Spinal cord (tissue), 10 donors: ENCODE data around the gene C1QTNF1. TPM values are rescaled to one million over a fixed set of nuclear protein-coding genes. Genes with fewer than 3 reads are reported as not detected.
"Not testable (repeated sequence)": the region's sequence is repeated elsewhere in the genome, so short reads cannot be mapped to it uniquely, and the experiment has no call there.

Experiments used
- DNase-seq, 6 donors: peaks; one replicate each; pipeline versions ENCODE4 v3.0.0 to v3.0.0-alpha.2; 2013 to 2015; ENCODE audit warnings: low spot score in 6 of 6, low read depth in 4 of 6
- H3K27ac ChIP-seq: one replicate; pipeline ENCODE4 v1.5.1; 2013; ENCODE audit warnings: low read depth, low read length, control low read depth
- H3K27me3 ChIP-seq: one replicate; pipeline ENCODE4 v1.6.1; 2013; ENCODE audit warnings: low read length; ENCODE audit not compliant: control insufficient read depth, insufficient read depth
- H3K36me3 ChIP-seq: one replicate; pipeline ENCODE4 v1.6.1; 2013; ENCODE audit warnings: low read length; ENCODE audit not compliant: control insufficient read depth, insufficient read depth
- H3K4me1 ChIP-seq: one replicate; pipeline ENCODE4 v1.6.1; 2013; ENCODE audit warnings: low read length; ENCODE audit not compliant: control insufficient read depth, insufficient read depth
- H3K4me3 ChIP-seq: one replicate; pipeline ENCODE4 v1.5.1; 2013; ENCODE audit warnings: low read depth, low read length, control low read depth
- H3K9me3 ChIP-seq: one replicate; pipeline ENCODE4 v1.6.1; 2013; ENCODE audit warnings: low read length; ENCODE audit not compliant: control insufficient read depth, insufficient read depth
- WGBS: methylation state at CpG from one replicate; pipeline ENCODE4 v1.1.5; 2013; ENCODE audit warnings: missing lambda C conversion rate; ENCODE audit not compliant: insufficient coverage; 5-methylcytosine and 5-hydroxymethylcytosine counted together
- polyA plus RNA-seq, 2 donors: library from polyadenylated mRNA; unstranded; fragments of 120-200 nt; gene quantifications; one replicate each; pipeline ENCODE4 v1.2.1, GENCODE V29; 2013; ENCODE audit not compliant: insufficient read length in 2 of 2
- total RNA-seq, 2 donors: library from RNA; depleted of rRNA in 1 of 2; stranded (reverse); fragments of 120-200 nt in 1 of 2; fragments of >200 nt in 1 of 2; gene quantifications; one replicate each; pipeline versions ENCODE4 v1.2.3 to v1.2.4, GENCODE V29; 2013 to 2014
- donor health status: healthy.

Gene C1QTNF1
- total and polyA plus RNA-seq, 4 donors, result 4.0 to 15.5 (median 8.0) TPM

GRCh38 chr17:79071161-79071740 lies 47.3 kb downstream of the C1QTNF1 start:
- no peak overlapping the region for H3K27ac ChIP-seq
- WGBS, result 70% methylated on average over 5 of the region's 6 CpGs
- no peak for DNase-seq
- no peaks in the 10 kb centered on the region for H3K36me3 ChIP-seq
- H3K9me3 ChIP-seq, result no peaks in the 10 kb centered on the region
- H3K4me3 ChIP-seq, result no peak overlapping the region
- no peaks in the 10 kb centered on the region for H3K27me3 ChIP-seq
- peaks cover 18% of the 10 kb centered on the region for H3K4me1 ChIP-seq

DNA sequence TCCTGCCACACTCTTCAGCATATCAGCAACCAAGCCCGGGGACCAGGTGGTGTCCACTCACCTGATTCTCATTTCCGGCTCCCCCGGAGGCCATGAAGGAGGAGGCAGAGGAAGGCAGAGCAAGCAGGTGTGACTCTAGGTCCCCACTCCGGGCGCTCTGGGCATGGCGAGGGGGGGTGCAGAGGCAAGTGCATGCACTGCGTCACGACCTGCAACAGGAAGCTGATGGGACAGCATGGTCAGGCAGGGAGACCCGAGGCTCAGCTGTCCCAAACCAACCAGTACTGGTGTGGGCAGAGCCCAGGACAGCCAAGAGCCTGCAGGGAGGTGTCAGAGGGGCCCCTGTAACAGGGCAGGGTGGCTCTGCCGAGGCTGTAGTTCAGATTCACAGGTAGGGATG lies 48.6 kb downstream of the C1QTNF1 start:
- peaks cover 19% of the 10 kb centered on the region for H3K4me1 ChIP-seq
- H3K36me3 ChIP-seq, result peaks cover 2% of the 10 kb centered on the region
- no peaks in the 10 kb centered on the region for H3K9me3 ChIP-seq
- DNase-seq, result no peak
- no peak overlapping the region for H3K27ac ChIP-seq
- H3K27me3 ChIP-seq, result no peaks in the 10 kb centered on the region
- no peak overlapping the region for H3K4me3 ChIP-seq
- WGBS, result 84% methylated on average over 9 of the region's 10 CpGs

DNA sequence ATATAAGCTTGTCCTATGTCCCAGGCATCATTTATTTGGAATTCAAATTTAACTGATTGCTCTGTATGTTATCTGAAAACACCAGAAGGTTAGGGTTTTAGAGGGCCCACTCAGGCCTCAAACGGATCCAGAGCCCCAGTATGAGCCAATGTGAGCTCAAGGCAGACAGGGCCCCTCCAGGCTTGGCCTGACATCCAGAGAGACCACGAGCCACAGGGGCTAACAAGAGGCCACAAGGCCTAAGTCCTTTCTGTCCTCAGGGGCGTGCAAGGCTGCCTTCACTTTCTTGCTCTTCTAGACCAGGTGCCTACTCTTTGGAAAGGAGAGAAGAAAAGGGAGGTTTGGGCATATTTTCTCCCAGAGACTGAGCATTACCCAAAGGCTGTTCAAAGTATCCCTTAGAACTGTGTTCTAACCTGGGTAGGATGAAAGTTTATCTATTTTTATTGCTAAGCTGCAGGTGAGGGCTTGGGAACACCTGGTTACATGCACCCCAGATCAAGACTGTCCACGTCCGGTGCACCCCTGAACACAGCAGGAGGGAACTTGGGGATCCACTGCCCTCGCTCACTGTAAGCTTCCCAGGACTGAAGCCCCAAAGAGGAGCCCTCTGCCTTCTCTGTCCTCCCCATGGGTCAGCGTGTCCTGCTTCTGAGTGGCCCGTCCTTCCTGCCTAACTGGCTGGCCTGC lies 49.2 kb downstream of the C1QTNF1 start:
- no peaks in the 10 kb centered on the region for H3K27me3 ChIP-seq
- no peaks in the 10 kb centered on the region for H3K9me3 ChIP-seq
- WGBS, result 93% methylated on average over 8 of the region's 8 CpGs
- H3K4me1 ChIP-seq, result peaks cover 19% of the 10 kb centered on the region
- H3K27ac ChIP-seq, result no peak overlapping the region
- no peak for DNase-seq
- H3K36me3 ChIP-seq, result peaks cover 5% of the 10 kb centered on the region
- no peak overlapping the region for H3K4me3 ChIP-seq

DNA sequence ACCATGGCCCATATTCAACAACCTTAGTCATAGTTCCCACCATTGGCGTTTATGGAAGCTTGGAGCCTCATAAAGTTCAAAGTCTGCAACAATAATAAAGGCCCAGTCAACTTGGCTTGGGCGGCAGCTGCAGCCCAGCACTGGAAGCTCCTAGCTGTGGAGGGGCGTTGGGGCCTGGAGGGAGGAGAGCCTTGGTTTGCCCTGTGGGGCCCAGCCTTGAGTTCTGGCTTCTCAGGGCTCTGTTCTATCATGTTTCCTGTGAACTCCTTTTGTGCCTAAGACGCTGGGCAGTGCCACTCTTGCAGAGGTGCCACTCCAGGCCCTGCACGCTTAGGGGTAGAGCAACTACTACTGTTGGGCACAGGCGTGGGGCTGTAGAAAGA lies 49.7 kb downstream of the C1QTNF1 start:
- Histone ChIP-seq H3K27ac (no peak overlapping the region), H3K4me3 (no peak overlapping the region), H3K27me3 (no peaks in the 10 kb centered on the region), H3K9me3 (no peaks in the 10 kb centered on the region), H3K36me3 (peaks cover 11% of the 10 kb centered on the region), H3K4me1 (peaks cover 19% of the 10 kb centered on the region)
- WGBS, result 94% methylated on average over 6 of the region's 6 CpGs
- no peak for DNase-seq

GRCh38 chr17:79074121-79074648 lies 50.2 kb downstream of the C1QTNF1 start:
- DNase-seq, result not testable (repeated sequence)
- 54% methylated on average over 11 of the region's 22 CpGs for WGBS

GRCh38 chr17:79074649-79075445 lies 50.9 kb downstream of the C1QTNF1 start, which contains the start of gene ENGASE:
Gene ENGASE (plus strand): TSS chr17:79074824. CDS start chr17:79074945, 121 bp downstream.
- Histone ChIP-seq H3K36me3 (peaks cover 21% of the 10 kb centered on the region), H3K27me3 (no peaks in the 10 kb centered on the region), H3K9me3 (no peaks in the 10 kb centered on the region), H3K27ac (peak within 1 kb of the TSS; percentile 52), H3K4me3 (peak within 1 kb of the TSS; percentile 66), H3K4me1 (peaks cover 19% of the 10 kb centered on the region)
- DNase-seq, result peak; percentile 68 to 97 (median 88)
- WGBS, result under 1% methylated on average over 106 of the region's 106 CpGs

More at GRCh38 chr17:79074121-79074648, 50.2 kb downstream of the C1QTNF1 start:
- H3K9me3 ChIP-seq, H3K27me3 ChIP-seq: not testable (repeated sequence)
- peaks cover 19% of the 10 kb centered on the region for H3K4me1 ChIP-seq
- H3K27ac ChIP-seq, result peak overlapping the region; percentile 52
- H3K4me3 ChIP-seq, result peak overlapping the region; percentile 31
- H3K36me3 ChIP-seq, result peaks cover 14% of the 10 kb centered on the region

DNA sequence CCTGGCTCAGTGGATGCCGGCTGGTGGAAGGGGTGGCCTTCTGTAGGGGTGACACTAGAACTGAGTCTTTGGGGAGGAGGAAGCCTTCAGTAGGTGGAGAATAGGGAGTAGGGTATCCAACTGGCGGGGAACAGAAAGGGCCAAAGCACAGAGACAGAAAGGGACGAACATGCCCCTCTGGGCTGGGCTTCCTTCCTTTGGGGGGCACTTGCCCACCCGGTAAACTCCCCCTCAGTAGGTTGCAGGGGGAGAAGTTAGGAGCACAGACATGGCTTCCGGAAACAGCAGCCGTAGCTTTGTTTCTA lies 51.4 kb downstream of the C1QTNF1 start:
- Histone ChIP-seq H3K27me3 (no peaks in the 10 kb centered on the region), H3K9me3 (no peaks in the 10 kb centered on the region), H3K4me3 (peak overlapping the region; percentile 66), H3K36me3 (peaks cover 27% of the 10 kb centered on the region), H3K27ac (no peak overlapping the region), H3K4me1 (peaks cover 19% of the 10 kb centered on the region)
- peak in 1 of 6 donors; percentile 54 for DNase-seq
- 21% methylated on average over 3 of the region's 6 CpGs for WGBS

DNA sequence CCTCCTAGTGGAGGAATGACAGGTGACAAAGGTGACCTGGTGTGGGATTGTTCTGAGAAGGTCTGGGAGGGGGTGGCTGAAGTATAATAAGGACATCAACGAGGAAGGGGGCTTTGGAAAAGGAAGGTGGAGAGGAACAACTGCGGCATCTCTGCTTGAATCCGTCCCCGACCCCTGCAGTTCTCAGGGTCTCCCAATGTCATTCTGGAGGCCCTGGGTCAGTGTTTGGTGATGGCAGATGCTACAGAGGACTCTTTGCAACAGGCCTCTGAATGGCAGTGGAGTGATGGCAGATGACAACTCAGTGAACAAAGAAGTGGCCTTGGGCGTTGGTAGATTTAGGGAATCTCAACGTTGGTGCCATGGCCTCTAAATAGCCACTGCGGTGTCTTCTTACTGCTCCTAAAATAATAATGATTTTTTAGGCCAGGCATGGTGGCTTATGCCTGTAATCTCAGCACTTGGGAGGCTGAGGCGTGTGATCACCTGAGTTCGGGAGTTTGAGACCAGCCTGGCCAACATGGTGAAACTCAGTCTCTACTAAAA lies 52.0 kb downstream of the C1QTNF1 start:
- Histone ChIP-seq H3K27ac (no peak overlapping the region), H3K9me3 (no peaks in the 10 kb centered on the region), H3K4me3 (peak overlapping the region; percentile 66), H3K27me3 (no peaks in the 10 kb centered on the region), H3K36me3 (peaks cover 32% of the 10 kb centered on the region), H3K4me1 (peaks cover 19% of the 10 kb centered on the region)
- no peak for DNase-seq
- 80% methylated on average over 7 of the region's 9 CpGs for WGBS

GRCh38 chr17:79077587-79077986 lies 53.6 kb downstream of the C1QTNF1 start:
- no peaks in the 10 kb centered on the region for H3K27me3 ChIP-seq
- peaks cover 23% of the 10 kb centered on the region for H3K4me1 ChIP-seq

More at GRCh38 chr17:79077587-79077986, 53.6 kb downstream of the C1QTNF1 start:
- Histone ChIP-seq H3K9me3 (no peaks in the 10 kb centered on the region), H3K27ac (no peak overlapping the region), H3K4me3 (no peak overlapping the region), H3K36me3 (peaks cover 48% of the 10 kb centered on the region)
- 92% methylated on average over 9 of the region's 12 CpGs for WGBS
- DNase-seq, result no peak
